ENCODE data around the gene DHRSX.

GRCh38 chrX:2187352-2188115 is 313.2 kb downstream of the DHRSX start:
- TF ChIP-seq, protein P1, sequence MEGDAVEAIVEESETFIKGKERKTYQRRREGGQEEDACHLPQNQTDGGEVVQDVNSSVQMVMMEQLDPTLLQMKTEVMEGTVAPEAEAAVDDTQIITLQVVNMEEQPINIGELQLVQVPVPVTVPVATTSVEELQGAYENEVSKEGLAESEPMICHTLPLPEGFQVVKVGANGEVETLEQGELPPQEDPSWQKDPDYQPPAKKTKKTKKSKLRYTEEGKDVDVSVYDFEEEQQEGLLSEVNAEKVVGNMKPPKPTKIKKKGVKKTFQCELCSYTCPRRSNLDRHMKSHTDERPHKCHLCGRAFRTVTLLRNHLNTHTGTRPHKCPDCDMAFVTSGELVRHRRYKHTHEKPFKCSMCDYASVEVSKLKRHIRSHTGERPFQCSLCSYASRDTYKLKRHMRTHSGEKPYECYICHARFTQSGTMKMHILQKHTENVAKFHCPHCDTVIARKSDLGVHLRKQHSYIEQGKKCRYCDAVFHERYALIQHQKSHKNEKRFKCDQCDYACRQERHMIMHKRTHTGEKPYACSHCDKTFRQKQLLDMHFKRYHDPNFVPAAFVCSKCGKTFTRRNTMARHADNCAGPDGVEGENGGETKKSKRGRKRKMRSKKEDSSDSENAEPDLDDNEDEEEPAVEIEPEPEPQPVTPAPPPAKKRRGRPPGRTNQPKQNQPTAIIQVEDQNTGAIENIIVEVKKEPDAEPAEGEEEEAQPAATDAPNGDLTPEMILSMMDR (IDR thresholded peaks at IDR 0.05; ENCODE audit: extremely low read depth in 1 of 2, insufficient read depth in 1 of 2, low read depth in 1 of 2, low read length in 2 of 2), result no peak
- no peak for TF ChIP-seq EZH2 (IDR thresholded peaks at IDR 0.05; ENCODE audit: borderline replicate concordance, low read depth, low read length, severe bottlenecking)

All from endothelial cell of umbilical vein (primary cell).